Left kidney (tissue), 1 donor: Measurements from ENCODE around the gene FOXN4. TPM values are rescaled to one million over a fixed set of nuclear protein-coding genes. Genes with fewer than 3 reads are reported as not detected.

Experiments
- polyA plus RNA-seq: library from polyadenylated mRNA; unstranded; fragments of 120-200 nt; gene quantifications from one replicate; pipeline ENCODE4 v1.2.1, GENCODE V29; 2013; ENCODE audit not compliant: insufficient read length

Gene FOXN4
- polyA plus RNA-seq, 1 donor = 2.9 TPM

Other genes with a start within 250 kb of the FOXN4 start
- 30.0 TPM for gene ALKBH2, start 215.8 kb downstream of the FOXN4 start, polyA plus RNA-seq
- gene UNG, start 211.7 kb downstream of the FOXN4 start, polyA plus RNA-seq = 71.0 TPM
- 28.2 TPM for gene ACACB, start 192.7 kb downstream of the FOXN4 start, polyA plus RNA-seq
- gene MYO1H, start 38.6 kb upstream of the FOXN4 start, polyA plus RNA-seq = 1.7 TPM
- 51.9 TPM for gene KCTD10, start 168.0 kb upstream of the FOXN4 start, polyA plus RNA-seq
- gene UBE3B, start 168.3 kb upstream of the FOXN4 start, polyA plus RNA-seq = 38.7 TPM